ENCODE data around the gene LENG8.

GRCh38 chr19:54477650-54478049 is 28.7 kb downstream of the LENG8 start:
- no peak for TF ChIP-seq CTCF (IDR thresholded peaks at IDR 0.05; ENCODE audit: insufficient read depth, low read depth, low read length)
- TF ChIP-seq EZH2 (IDR thresholded peaks at IDR 0.05; ENCODE audit: insufficient read depth, low read length), result no peak

All from astrocyte (in vitro differentiated cells and primary cell).